ENCODE measurements around the gene FOXP1. TPM values are rescaled to one million over a fixed set of nuclear protein-coding genes. Genes with fewer than 3 reads are reported as not detected.

FOXP1 gene
- total RNA-seq, 4 donors from 2014 or later, result 169 to 300 (median 202) TPM

- H3K27ac ChIP-seq, result peak overlapping the region in 3 of 4 donors; percentile 5 to 86 (median 81)
- TF ChIP-seq EP300 (IDR thresholded peaks at IDR 0.05) (no peak), POLR2A (IDR thresholded peaks at IDR 0.05) (no peak), POLR2AphosphoS5 (IDR thresholded peaks at IDR 0.05) (no peak), CTCF (IDR thresholded peaks at IDR 0.05) (no peak)
- ATAC-seq, result no peak
- WGBS, 2 donors (ENCODE audit: low coverage in 1 of 2), result 87 to 97% methylated on average over 5 of the region's 5 CpGs
- H3K4me1 ChIP-seq, result peaks cover 4 to 74% (median 7%) of the 10 kb centered on the region in 3 donors
- H3K4me3 ChIP-seq, result no peak overlapping the region
- no peaks in the 10 kb centered on the region for H3K9me3 ChIP-seq
- H3K27me3 ChIP-seq, result no peaks in the 10 kb centered on the region
- H3K36me3 ChIP-seq, result no peaks in the 10 kb centered on the region
Measured at GRCh38 chr3:71250026-71250425, 333.5 kb downstream of the FOXP1 start.

DNA sequence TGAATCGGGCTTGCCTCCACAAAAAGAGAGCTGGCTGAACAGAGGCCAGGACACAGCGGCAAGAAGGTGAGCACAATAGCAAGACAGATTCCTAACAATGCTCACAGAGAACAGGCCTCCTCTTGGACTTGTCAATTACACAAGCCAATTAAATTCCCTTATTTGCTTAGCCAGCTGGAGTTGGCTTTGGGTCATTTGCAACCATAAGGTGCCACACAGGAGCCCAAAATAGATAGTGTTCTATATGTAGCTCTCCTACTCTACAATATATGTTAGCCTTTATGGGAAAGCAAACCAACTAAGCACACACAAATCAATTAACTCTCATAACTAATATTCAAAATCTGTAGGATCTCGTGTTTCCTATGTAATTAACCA, 335.6 kb downstream of the FOXP1 start:
- no peaks in the 10 kb centered on the region for H3K36me3 ChIP-seq
- peaks cover 2 to 76% (median 4%) of the 10 kb centered on the region in 3 donors for H3K4me1 ChIP-seq
- H3K9me3 ChIP-seq, result no peaks in the 10 kb centered on the region
- WGBS, 2 donors (ENCODE audit: low coverage in 1 of 2), result 80 to 94% methylated on average over 1 to 3 of the region's 3 CpGs
- TF ChIP-seq POLR2A (IDR thresholded peaks at IDR 0.05) (no peak), CTCF (IDR thresholded peaks at IDR 0.05) (no peak), EP300 (IDR thresholded peaks at IDR 0.05) (no peak), POLR2AphosphoS5 (IDR thresholded peaks at IDR 0.05) (no peak)
- H3K27me3 ChIP-seq, result no peaks in the 10 kb centered on the region
- H3K4me3 ChIP-seq, result no peak overlapping the region
- H3K27ac ChIP-seq, result peak overlapping the region; percentile 12 to 88 (median 84)
- ATAC-seq, result no peak

GRCh38 chr3:71247221-71247957, 336.1 kb downstream of the FOXP1 start:
- WGBS, 2 donors (ENCODE audit: low coverage in 1 of 2), result 73% methylated on average over 5 to 10 of the region's 10 CpGs
- TF ChIP-seq CTCF (IDR thresholded peaks at IDR 0.05), result peak in 2 of 4 experiments; percentile 2 to 33
- no peak for TF ChIP-seq POLR2AphosphoS5 (IDR thresholded peaks at IDR 0.05)
- TF ChIP-seq EP300 (IDR thresholded peaks at IDR 0.05), result no peak
- Histone ChIP-seq H3K4me1 (peaks cover 2 to 82% (median 4%) of the 10 kb centered on the region in 3 donors), H3K9me3 (no peaks in the 10 kb centered on the region), H3K27me3 (no peaks in the 10 kb centered on the region), H3K36me3 (no peaks in the 10 kb centered on the region), H3K4me3 (no peak overlapping the region), H3K27ac (peak overlapping the region; percentile 12 to 88 (median 84))
- ATAC-seq, result no peak

GRCh38 chr3:71245971-71246880, 337.3 kb downstream of the FOXP1 start:
- H3K4me3 ChIP-seq, result peak overlapping the region in 1 of 2 donors; percentile 49
- no peaks in the 10 kb centered on the region for H3K27me3 ChIP-seq
- TF ChIP-seq CTCF (IDR thresholded peaks at IDR 0.05) (no peak), POLR2AphosphoS5 (IDR thresholded peaks at IDR 0.05) (no peak), POLR2A (IDR thresholded peaks at IDR 0.05) (no peak), EP300 (IDR thresholded peaks at IDR 0.05) (no peak)
- ATAC-seq, result no peak
- no peaks in the 10 kb centered on the region for H3K9me3 ChIP-seq
- no peaks in the 10 kb centered on the region for H3K36me3 ChIP-seq
- WGBS, 2 donors (ENCODE audit: low coverage in 1 of 2), result 48 to 69% methylated on average over 8 to 13 of the region's 19 CpGs
- peaks cover 2 to 91% (median 4%) of the 10 kb centered on the region in 3 donors for H3K4me1 ChIP-seq
- peak overlapping the region; percentile 64 to 88 (median 84) for H3K27ac ChIP-seq
